B cell (primary cell): Measurements from ENCODE around the gene CNTNAP2. TPM values are rescaled to one million over a fixed set of nuclear protein-coding genes. Genes with fewer than 3 reads are reported as not detected.

Experiments
- ATAC-seq: fragments of 200-7000 bp; cut with Tn5 transposase; one replicate; pipeline ENCODE4 v1.10.0; 2021; ENCODE audit warnings: low read depth, mild to moderate bottlenecking, moderate number of reproducible peaks, moderate library complexity
- CTCF ChIA-PET: fragments of 350-600 bp; sonication (Branson Sonifier 250); formaldehyde crosslinking; loops from one replicate; lab custom pipeline; 2021; ENCODE audit warnings: antibody characterized with exemption, inconsistent platforms; lab: Charles Lee
- POLR2A ChIA-PET: fragments of 350-600 bp; sonication (Branson Sonifier 250); formaldehyde crosslinking; loops from one replicate; lab custom pipeline; 2021; ENCODE audit warnings: antibody characterized with exemption; lab: Charles Lee
- DNase-seq: peaks from one replicate; pipeline ENCODE4 v3.0.0; 2013
- H2AFZ ChIP-seq: 2 replicates; pipeline ENCODE4 v1.6.1; 2012; ENCODE audit warnings: mild to moderate bottlenecking, low read depth, low read length; ENCODE audit not compliant: insufficient read depth, poor library complexity, severe bottlenecking
- H3K27ac ChIP-seq, 2 donors: 1 replicate in 1 of 2; 2 replicates in 1 of 2; pipeline ENCODE4 v1.5.1; 2012 to 2013; ENCODE audit warnings: low read length in 2 of 2, mild to moderate bottlenecking in 2 of 2, moderate library complexity in 1 of 2
- H3K27me3 ChIP-seq, 4 experiments: fragments of 200-600 bp in 1 of 4; sonication (generic) in 1 of 4; replicated peaks in 1 of 4; 1 replicate in 2 of 4; 2 replicates in 2 of 4; pipeline versions ENCODE4 v1.6.1 to v1.7.0; 2013 to 2016; ENCODE audit warnings: low read length in 3 of 4, mild to moderate bottlenecking in 2 of 4, mixed read lengths in 1 of 4, moderate library complexity in 1 of 4; ENCODE audit not compliant: insufficient read depth in 4 of 4, control insufficient read depth in 3 of 4; ENCODE audit errors: control extremely low read depth in 1 of 4
- H3K36me3 ChIP-seq, 2 experiments: replicated peaks in 1 of 2; 1 replicate in 1 of 2; 2 replicates in 1 of 2; pipeline versions ENCODE4 v1.6.1 to v1.7.1; 2013; ENCODE audit warnings: low read length in 1 of 2; ENCODE audit not compliant: insufficient read depth in 2 of 2, control insufficient read depth in 1 of 2; ENCODE audit errors: control extremely low read depth in 1 of 2, extremely low read depth in 1 of 2
- H3K4me1 ChIP-seq, 2 donors: fragments of 200-600 bp in 1 of 2; sonication (generic) in 1 of 2; 1 replicate in 1 of 2; 2 replicates in 1 of 2; pipeline versions ENCODE4 v1.5.1 to v1.6.1; 2013 to 2017; ENCODE audit warnings: low read length in 2 of 2; ENCODE audit not compliant: control insufficient read depth in 2 of 2, insufficient read depth in 2 of 2
- H3K4me2 ChIP-seq: replicated peaks from 2 replicates; pipeline ENCODE3; 2012; ENCODE audit warnings: mild to moderate bottlenecking, low read depth, low read length; ENCODE audit not compliant: poor library complexity, severe bottlenecking
- H3K4me3 ChIP-seq, 5 experiments: fragments of 200-600 bp in 1 of 5; sonication (generic) in 1 of 5; 1 replicate in 3 of 5; 2 replicates in 2 of 5; pipeline versions ENCODE4 v1.5.1 to v1.7.0; 2011 to 2016; ENCODE audit warnings: low read length in 4 of 5, mild to moderate bottlenecking in 4 of 5, low read depth in 2 of 5, control low read depth in 1 of 5, moderate library complexity in 1 of 5; ENCODE audit not compliant: insufficient read depth in 1 of 5; ENCODE audit errors: control extremely low read depth in 1 of 5, extremely low read depth in 1 of 5
- H3K79me2 ChIP-seq: fragments of 200-600 bp; sonication (generic); one replicate; pipeline ENCODE4 v1.6.0; 2016; ENCODE audit warnings: low read length; ENCODE audit not compliant: control insufficient read depth, insufficient read depth
- H3K9ac ChIP-seq: fragments of 200-600 bp; sonication (generic); 2 replicates; pipeline ENCODE4 v1.6.1; 2017; ENCODE audit warnings: mild to moderate bottlenecking, low read length, moderate library complexity
- H3K9me3 ChIP-seq, 3 donors: one replicate each; pipeline versions ENCODE4 v1.6.1 to v1.7.1; 2013; ENCODE audit warnings: low read length in 2 of 3; ENCODE audit not compliant: control insufficient read depth in 2 of 3, insufficient read depth in 1 of 3; ENCODE audit errors: control extremely low read depth in 1 of 3
- H4K20me1 ChIP-seq: 2 replicates; pipeline ENCODE4 v1.6.0; 2012; ENCODE audit warnings: mild to moderate bottlenecking, low read length; ENCODE audit not compliant: insufficient read depth, control insufficient read depth, poor library complexity, severe bottlenecking
- H3K27ac Mint-ChIP-seq: one replicate; pipeline ENCODE4 v1.8.0; 2021; ENCODE audit warnings: mixed read lengths
- H3K27me3 Mint-ChIP-seq: one replicate; pipeline ENCODE4 v1.8.0; 2021; ENCODE audit warnings: mixed read lengths
- H3K4me1 Mint-ChIP-seq: one replicate; pipeline ENCODE4 v1.8.0; 2021; ENCODE audit warnings: mixed read lengths
- H3K4me3 Mint-ChIP-seq: one replicate; pipeline ENCODE4 v1.8.0; 2021; ENCODE audit warnings: mixed read lengths
- H3K9me3 Mint-ChIP-seq: one replicate; pipeline ENCODE4 v1.8.0; 2022; ENCODE audit warnings: mixed read lengths; ENCODE audit not compliant: insufficient read depth
- CTCF ChIP-seq: fragments of 200-600 bp; IDR thresholded peaks from one replicate; pipeline ENCODE4 v1.8.0; 2022; ENCODE audit warnings: antibody characterized with exemption, mild to moderate bottlenecking
- EZH2 ChIP-seq: IDR thresholded peaks from 2 replicates; pipeline ENCODE4 v1.6.1; 2012; ENCODE audit warnings: borderline replicate concordance, low read depth, mild to moderate bottlenecking, moderate library complexity, low read length; ENCODE audit not compliant: insufficient read depth, poor library complexity, severe bottlenecking
- WGBS: methylation state at CpG from one replicate; pipeline ENCODE4 v1.1.5; 2013; ENCODE audit warnings: missing lambda C conversion rate; ENCODE audit not compliant: insufficient coverage; 5-methylcytosine and 5-hydroxymethylcytosine counted together
- intact Hi-C: fragments of 100-400 bp; cut with micrococcal nuclease; formaldehyde crosslinking; loops from one replicate; pipeline ENCODE4 v1.10.0; 2022
- polyA plus RNA-seq: library from polyadenylated mRNA; depleted of rRNA; stranded (reverse); fragments of >200 nt; gene quantifications from 2 replicates; pipeline ENCODE4 v1.2.3, GENCODE V29; 2012
- total RNA-seq, 2 donors: library from RNA; stranded (reverse); fragments of 120-200 nt in 1 of 2; gene quantifications; 1 replicate in 1 of 2; 2 replicates in 1 of 2; pipeline versions ENCODE4 v1.2.3 to v1.2.4, GENCODE V29; 2013 to 2022

Gene CNTNAP2
- total and polyA plus RNA-seq, 2 donors (not counting 1 experiment from before 2014, with no cell fraction given) = 7.4 to 16.6 TPM

GRCh38 chr7:147279964-147280374 is 1163.4 kb downstream of the CNTNAP2 start:
- Mint-ChIP-seq H3K27me3 (no peaks in the 10 kb centered on the region), H3K4me3 (no peak overlapping the region), H3K4me1 (no peaks in the 10 kb centered on the region), H3K9me3 (peaks cover 3% of the 10 kb centered on the region), H3K27ac (no peak overlapping the region)
- WGBS = no CpG with 5 or more reads among the region's 2 CpGs
- ChIA-PET CTCF (no interaction called here), POLR2A (no interaction called here)
- H3K9me3 ChIP-seq = no peaks in the 10 kb centered on the region
- no peaks in the 10 kb centered on the region for H3K36me3 ChIP-seq
- DNase-seq (no peak), ATAC-seq (no peak)
- H3K27me3 ChIP-seq = no peaks in the 10 kb centered on the region
- H2AFZ ChIP-seq = no peak overlapping the region
- TF ChIP-seq CTCF = no peak
- no peak for TF ChIP-seq EZH2
- no peaks in the 10 kb centered on the region for H4K20me1 ChIP-seq
- H3K4me1 ChIP-seq = no peaks in the 10 kb centered on the region
- H3K4me2 ChIP-seq = no peak overlapping the region
- H3K27ac ChIP-seq = no peak overlapping the region
- no peak overlapping the region for H3K9ac ChIP-seq
- intact Hi-C loops = no loop called here
- no peak overlapping the region for H3K4me3 ChIP-seq
- no peaks in the 10 kb centered on the region for H3K79me2 ChIP-seq

- H3K27me3 ChIP-seq = no peaks in the 10 kb centered on the region
- H3K27ac ChIP-seq = no peak overlapping the region
- no peaks in the 10 kb centered on the region for H3K4me1 ChIP-seq
- no peaks in the 10 kb centered on the region for H3K36me3 ChIP-seq
- ATAC-seq (no peak), DNase-seq (no peak)
- ChIA-PET CTCF (no interaction called here), POLR2A (no interaction called here)
- no peak overlapping the region for H3K4me3 ChIP-seq
- TF ChIP-seq EZH2 (no peak), CTCF (no peak)
- no peak overlapping the region for H3K9ac ChIP-seq
- no peak overlapping the region for H3K4me2 ChIP-seq
- H4K20me1 ChIP-seq = no peaks in the 10 kb centered on the region
- intact Hi-C loops = no loop called here
- Mint-ChIP-seq H3K27me3 (no peaks in the 10 kb centered on the region), H3K4me3 (no peak overlapping the region), H3K4me1 (no peaks in the 10 kb centered on the region), H3K27ac (no peak overlapping the region), H3K9me3 (peaks cover 2% of the 10 kb centered on the region)
- no peak overlapping the region for H2AFZ ChIP-seq
- no peaks in the 10 kb centered on the region for H3K79me2 ChIP-seq
- no peaks in the 10 kb centered on the region for H3K9me3 ChIP-seq
Measured at GRCh38 chr7:147282204-147282603, 1165.6 kb downstream of the CNTNAP2 start.
